Anterior cingulate cortex (tissue), 58 donors: ENCODE results near the gene KCNQ1.

Experiments used
- DNase-seq, 58 donors: peaks; one replicate each; lab custom pipeline; 2025; lab: John Stamatoyannopoulos, UW

KCNQ1 gene

GRCh38 chr11:2667940-2668339, 223.1 kb downstream of the KCNQ1 start:
- DNase-seq, result no peak

GRCh38 chr11:2668876-2669275, 224.1 kb downstream of the KCNQ1 start:
- no peak for DNase-seq

- DNase-seq, result no peak
Observed at GRCh38 chr11:2669634-2670469, 225.0 kb downstream of the KCNQ1 start.

- no peak for DNase-seq
Observed at GRCh38 chr11:2670541-2671100, 225.8 kb downstream of the KCNQ1 start.

- DNase-seq, result no peak
Observed at GRCh38 chr11:2671748-2672147, 226.9 kb downstream of the KCNQ1 start.

GRCh38 chr11:2672553-2673249, 227.9 kb downstream of the KCNQ1 start:
- no peak for DNase-seq

GRCh38 chr11:2673250-2673610, 228.4 kb downstream of the KCNQ1 start:
- no peak for DNase-seq

GRCh38 chr11:2673871-2674471, 229.2 kb downstream of the KCNQ1 start:
- DNase-seq, result no peak

GRCh38 chr11:2674658-2675131, 229.9 kb downstream of the KCNQ1 start:
- peak in 31 of 58 donors; percentile 10 to 67 (median 35) for DNase-seq

- peak in 12 of 58 donors; percentile 15 to 64 (median 33) for DNase-seq
Observed at GRCh38 chr11:2675540-2675939, 230.7 kb downstream of the KCNQ1 start.

- DNase-seq, result no peak
Observed at GRCh38 chr11:2677127-2677526, 232.3 kb downstream of the KCNQ1 start.

- DNase-seq, result no peak
Observed at GRCh38 chr11:2678396-2678795, 233.6 kb downstream of the KCNQ1 start.

- no peak for DNase-seq
Observed at GRCh38 chr11:2679011-2679676, 234.3 kb downstream of the KCNQ1 start.

GRCh38 chr11:2681408-2682145, 236.8 kb downstream of the KCNQ1 start:
- no peak for DNase-seq

- DNase-seq, result no peak
Observed at GRCh38 chr11:2683806-2684205, 239.0 kb downstream of the KCNQ1 start.

- DNase-seq, result no peak
Observed at GRCh38 chr11:2684581-2684980, 239.8 kb downstream of the KCNQ1 start.

GRCh38 chr11:2685051-2685450, 240.2 kb downstream of the KCNQ1 start:
- no peak for DNase-seq

GRCh38 chr11:2685566-2686359, 241.0 kb downstream of the KCNQ1 start:
- DNase-seq, result no peak
